HPDE6-E6E7 (cell line): ENCODE data around the gene MRO.
"Not testable (repeated sequence)": the region's sequence is repeated elsewhere in the genome, so short reads cannot be mapped to it uniquely, and the experiment has no call there.

Experiments used
- DNase-seq: peaks from one replicate; pipeline ENCODE4 v3.0.0; 2011; ENCODE audit warnings: missing footprints; ENCODE audit errors: extremely low spot score

MRO gene

GRCh38 chr18:50836521-50836957 is 16.7 kb upstream of the MRO start:
- peak; percentile 61 for DNase-seq

- not testable (repeated sequence) for DNase-seq
Measured at GRCh38 chr18:50833496-50833895, 13.7 kb upstream of the MRO start.

- no peak for DNase-seq
Measured at GRCh38 chr18:50832754-50833153, 12.9 kb upstream of the MRO start.

- DNase-seq, result no peak
Measured at GRCh38 chr18:50830544-50830943, 10.7 kb upstream of the MRO start.

- DNase-seq, result no peak
Measured at GRCh38 chr18:50829644-50830043, 9.8 kb upstream of the MRO start.

- DNase-seq, result no peak
Measured at GRCh38 chr18:50826027-50826426, 6.2 kb upstream of the MRO start.

GRCh38 chr18:50825621-50826020 is 5.8 kb upstream of the MRO start:
- DNase-seq, result no peak

- no peak for DNase-seq
Measured at GRCh38 chr18:50822756-50823155, 2.9 kb upstream of the MRO start.

GRCh38 chr18:50820901-50821520 is 1.2 kb upstream of the MRO start:
- no peak for DNase-seq

GRCh38 chr18:50819027-50819727 is 639 bp downstream of the MRO start:
- peak; percentile 17 for DNase-seq

GRCh38 chr18:50816419-50817166 is 3.2 kb downstream of the MRO start:
- DNase-seq, result no peak

- DNase-seq, result no peak
Measured at GRCh38 chr18:50814395-50814794, 5.4 kb downstream of the MRO start.

GRCh38 chr18:50813353-50813752 is 6.5 kb downstream of the MRO start:
- DNase-seq, result no peak

- no peak for DNase-seq
Measured at GRCh38 chr18:50812834-50813233, 7.0 kb downstream of the MRO start.

- DNase-seq, result no peak
Measured at GRCh38 chr18:50807176-50807575, 12.6 kb downstream of the MRO start.

GRCh38 chr18:50806208-50806616 is 13.6 kb downstream of the MRO start:
- DNase-seq, result no peak

- DNase-seq, result no peak
Measured at GRCh38 chr18:50805732-50806131, 14.1 kb downstream of the MRO start.

GRCh38 chr18:50803592-50803991 is 16.2 kb downstream of the MRO start:
- no peak for DNase-seq

- DNase-seq, result no peak
Measured at GRCh38 chr18:50802141-50802540, 17.7 kb downstream of the MRO start.

GRCh38 chr18:50797142-50797541 is 22.7 kb downstream of the MRO start:
- DNase-seq, result no peak

GRCh38 chr18:50796495-50796894 is 23.3 kb downstream of the MRO start:
- DNase-seq, result no peak

GRCh38 chr18:50793641-50794565 is 25.9 kb downstream of the MRO start:
- no peak for DNase-seq
